ENCODE measurements around the gene MKNK1.

DNA sequence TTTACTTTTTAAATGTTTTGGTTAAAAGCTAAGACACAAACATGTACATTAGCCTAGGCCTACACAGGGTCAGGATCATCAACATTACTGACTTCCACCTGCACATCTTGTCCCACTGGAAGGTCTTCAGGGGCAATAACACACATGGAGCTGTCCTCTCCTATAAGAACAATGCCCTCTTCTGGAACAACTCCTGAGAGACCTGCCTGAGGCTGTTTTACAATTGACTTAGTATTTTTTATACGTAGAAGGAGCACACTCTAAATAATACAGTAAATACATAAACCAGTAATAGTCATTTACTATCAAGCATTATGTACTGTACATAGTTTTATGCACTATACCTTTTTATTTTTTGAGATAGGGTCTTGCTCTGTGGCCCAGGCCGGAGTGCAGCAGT is 26.7 kb upstream of the MKNK1 start:
- TF ChIP-seq POLR2A (IDR thresholded peaks at IDR 0.05) (no peak), CTCF (IDR thresholded peaks at IDR 0.05) (no peak)

Data from uterus (tissue), 2 donors.